H7 (cell line): Measurements from ENCODE around the gene WDPCP. TPM values are rescaled to one million over a fixed set of nuclear protein-coding genes. Genes with fewer than 3 reads are reported as not detected.
A peak's percentile ranks its signal among the peaks of the same experiment; 100 is the strongest.
"Not testable (repeated sequence)": the region's sequence is repeated elsewhere in the genome, so short reads cannot be mapped to it uniquely, and the experiment has no call there.

Experiments used
- DNase-seq: peaks from one replicate; pipeline ENCODE4 v3.0.0; 2012
- H3K27me3 ChIP-seq: 2 replicates; pipeline ENCODE4 v1.6.0; 2011; ENCODE audit warnings: mild to moderate bottlenecking, low read length; ENCODE audit not compliant: control insufficient read depth, insufficient read depth
- H3K36me3 ChIP-seq: replicated peaks from 2 replicates; pipeline ENCODE4 v1.5.1; 2011; ENCODE audit warnings: low read length; ENCODE audit not compliant: control insufficient read depth, insufficient read depth
- H3K4me3 ChIP-seq: 2 replicates; pipeline ENCODE4 v1.5.1; 2011; ENCODE audit warnings: low read depth, mild to moderate bottlenecking, control low read depth, low read length, moderate library complexity; ENCODE audit not compliant: insufficient read depth
- total RNA-seq: library from RNA; depleted of rRNA; stranded (reverse); fragments of >200 nt; shearing (Covaris generic); gene quantifications from 2 replicates; pipeline ENCODE4 v1.2.3, GENCODE V29; 2014

WDPCP gene
- total RNA-seq, 1 experiment from 2014 or later, result 3.2 TPM

GRCh38 chr2:63425079-63425416, 163.2 kb downstream of the WDPCP start:
- H3K4me3 ChIP-seq, result no peak overlapping the region
- no peaks in the 10 kb centered on the region for H3K36me3 ChIP-seq
- no peaks in the 10 kb centered on the region; the same call in 1 of the 2 replicates for H3K27me3 ChIP-seq
- DNase-seq, result no peak

- Histone ChIP-seq H3K4me3 (no peak overlapping the region), H3K27me3 (no peaks in the 10 kb centered on the region; the same call in 1 of the 2 replicates), H3K36me3 (no peaks in the 10 kb centered on the region)
- DNase-seq, result peak; percentile 51
Observed at GRCh38 chr2:63424329-63425078, 163.8 kb downstream of the WDPCP start.

- Histone ChIP-seq H3K4me3 (no peak overlapping the region), H3K36me3 (no peaks in the 10 kb centered on the region), H3K27me3 (no peaks in the 10 kb centered on the region; the same call in 1 of the 2 replicates)
- DNase-seq, result no peak
Observed at GRCh38 chr2:63422556-63422955, 165.7 kb downstream of the WDPCP start.

GRCh38 chr2:63408530-63408929, 179.7 kb downstream of the WDPCP start:
- H3K36me3 ChIP-seq, result no peaks in the 10 kb centered on the region; the same call in 1 of the 2 replicates
- H3K4me3 ChIP-seq, result no peak overlapping the region
- no peaks in the 10 kb centered on the region for H3K27me3 ChIP-seq
- DNase-seq, result no peak

GRCh38 chr2:63406641-63407040, 181.6 kb downstream of the WDPCP start:
- Histone ChIP-seq H3K4me3 (no peak overlapping the region), H3K27me3 (no peaks in the 10 kb centered on the region), H3K36me3 (no peaks in the 10 kb centered on the region; the same call in 1 of the 2 replicates)
- no peak for DNase-seq

GRCh38 chr2:63403820-63404219, 184.5 kb downstream of the WDPCP start:
- Histone ChIP-seq H3K27me3 (no peaks in the 10 kb centered on the region), H3K36me3 (no peaks in the 10 kb centered on the region; the same call in 1 of the 2 replicates), H3K4me3 (no peak overlapping the region)
- DNase-seq, result no peak

- DNase-seq, H3K36me3 ChIP-seq, H3K4me3 ChIP-seq: not testable (repeated sequence)
Observed at GRCh38 chr2:63402889-63403288, 185.4 kb downstream of the WDPCP start.

GRCh38 chr2:63399156-63399555, 189.1 kb downstream of the WDPCP start:
- Histone ChIP-seq H3K4me3 (no peak overlapping the region), H3K27me3 (no peaks in the 10 kb centered on the region), H3K36me3 (no peaks in the 10 kb centered on the region; the same call in 1 of the 2 replicates)
- no peak for DNase-seq

More at GRCh38 chr2:63402889-63403288, 185.4 kb downstream of the WDPCP start:
- H3K27me3 ChIP-seq, result not testable (repeated sequence)

- Histone ChIP-seq H3K27me3 (no peaks in the 10 kb centered on the region), H3K36me3 (no peaks in the 10 kb centered on the region), H3K4me3 (no peak overlapping the region)
- no peak for DNase-seq
Observed at GRCh38 chr2:63379451-63379850, 208.8 kb downstream of the WDPCP start.

GRCh38 chr2:63378589-63378988, 209.7 kb downstream of the WDPCP start:
- no peak for DNase-seq

GRCh38 chr2:63374341-63374740, 213.9 kb downstream of the WDPCP start:
- H3K4me3 ChIP-seq, result no peak overlapping the region
- H3K27me3 ChIP-seq, result no peaks in the 10 kb centered on the region
- DNase-seq, result no peak
- no peaks in the 10 kb centered on the region for H3K36me3 ChIP-seq

More at GRCh38 chr2:63378589-63378988, 209.7 kb downstream of the WDPCP start:
- no peak overlapping the region for H3K4me3 ChIP-seq
- no peaks in the 10 kb centered on the region for H3K27me3 ChIP-seq
- no peaks in the 10 kb centered on the region for H3K36me3 ChIP-seq

GRCh38 chr2:63372549-63372948, 215.7 kb downstream of the WDPCP start:
- DNase-seq, result no peak
- H3K27me3 ChIP-seq, result no peaks in the 10 kb centered on the region
- H3K36me3 ChIP-seq, result no peaks in the 10 kb centered on the region
- H3K4me3 ChIP-seq, result no peak overlapping the region

- Histone ChIP-seq H3K4me3 (no peak overlapping the region), H3K36me3 (no peaks in the 10 kb centered on the region), H3K27me3 (no peaks in the 10 kb centered on the region)
- no peak for DNase-seq
Observed at GRCh38 chr2:63369146-63369545, 219.1 kb downstream of the WDPCP start.

GRCh38 chr2:63364866-63365265, 223.4 kb downstream of the WDPCP start:
- H3K4me3 ChIP-seq, result no peak overlapping the region
- no peak for DNase-seq
- H3K27me3 ChIP-seq, result no peaks in the 10 kb centered on the region
- no peaks in the 10 kb centered on the region for H3K36me3 ChIP-seq

GRCh38 chr2:63357722-63358121, 230.6 kb downstream of the WDPCP start:
- not testable (repeated sequence) for H3K36me3 ChIP-seq

More at GRCh38 chr2:63357722-63358121, 230.6 kb downstream of the WDPCP start:
- not testable (repeated sequence) for H3K27me3 ChIP-seq, H3K4me3 ChIP-seq, DNase-seq
